DOHH2 (cell line): ENCODE results near the gene AKIP1.

Source experiments
- H3F3A ChIP-seq: fragments of 200-600 bp; sonication (generic), shearing (Covaris generic); 2 replicates; pipeline ENCODE4 v1.6.0; 2016; ENCODE audit warnings: antibody characterized with exemption, mild to moderate bottlenecking; ENCODE audit not compliant: control insufficient read depth, insufficient read depth
- H3K27ac ChIP-seq: fragments of 200-600 bp; sonication (generic); 2 replicates; pipeline ENCODE4 v1.5.1; 2014; ENCODE audit warnings: low read depth, mild to moderate bottlenecking, low read length, moderate library complexity
- H3K27me3 ChIP-seq: fragments of 200-600 bp; sonication (generic); 2 replicates; pipeline ENCODE4 v1.6.1; 2014; ENCODE audit warnings: mild to moderate bottlenecking, low read length, mixed read lengths; ENCODE audit not compliant: control insufficient read depth
- H3K36me3 ChIP-seq: fragments of 200-600 bp; sonication (generic); 2 replicates; pipeline ENCODE4 v1.6.1; 2014; ENCODE audit warnings: mild to moderate bottlenecking, low read length, moderate library complexity, mixed read lengths; ENCODE audit not compliant: control insufficient read depth
- H3K4me1 ChIP-seq: fragments of 200-600 bp; sonication (generic); 2 replicates; pipeline ENCODE4 v1.6.1; 2014; ENCODE audit warnings: mild to moderate bottlenecking, low read length, mixed read lengths; ENCODE audit not compliant: control insufficient read depth
- H3K4me2 ChIP-seq: fragments of 200-600 bp; sonication (generic); 2 replicates; pipeline ENCODE4 v1.6.0; 2014; ENCODE audit warnings: mild to moderate bottlenecking, low read length, moderate library complexity
- H3K4me3 ChIP-seq: fragments of 200-600 bp; sonication (generic); 2 replicates; pipeline ENCODE4 v1.5.1; 2014; ENCODE audit warnings: mild to moderate bottlenecking, low read length, mixed read lengths
- H3K79me2 ChIP-seq: fragments of 200-600 bp; sonication (generic); 2 replicates; pipeline ENCODE4 v1.6.1; 2014; ENCODE audit warnings: mild to moderate bottlenecking, low read length, mixed read lengths; ENCODE audit not compliant: control insufficient read depth
- H3K9me2 ChIP-seq: fragments of 200-600 bp; sonication (generic); replicated peaks from 2 replicates; pipeline ENCODE4 v1.6.1; 2014; ENCODE audit warnings: mild to moderate bottlenecking, low read length, mixed read lengths; ENCODE audit not compliant: control insufficient read depth
- H3K9me3 ChIP-seq: fragments of 200-600 bp; sonication (generic); 2 replicates; pipeline ENCODE4 v1.6.1; 2014; ENCODE audit warnings: antibody characterized with exemption, low read length, mixed read lengths; ENCODE audit not compliant: control insufficient read depth, insufficient read depth
- H4K20me1 ChIP-seq: fragments of 200-600 bp; sonication (generic); 2 replicates; pipeline ENCODE4 v1.6.0; 2014; ENCODE audit warnings: low read depth, mild to moderate bottlenecking, antibody characterized with exemption, low read length, moderate library complexity; ENCODE audit not compliant: control insufficient read depth, insufficient read depth
- CTCF ChIP-seq: fragments of 200-600 bp; sonication (generic); IDR thresholded peaks from one replicate; pipeline ENCODE4 v1.5.1; 2014; ENCODE audit warnings: antibody characterized with exemption, mild to moderate bottlenecking, low read depth, low read length; ENCODE audit not compliant: poor library complexity, severe bottlenecking
- EZH2phosphoT487 ChIP-seq: fragments of 200-600 bp; sonication (generic); IDR thresholded peaks from 2 replicates; pipeline ENCODE4 v1.6.1; 2017; ENCODE audit warnings: borderline replicate concordance, mild to moderate bottlenecking, antibody characterized with exemption, low read length, moderate library complexity, mixed read lengths

The AKIP1 gene

GRCh38 chr11:8926236-8926635 lies 15.2 kb downstream of the AKIP1 start:
- no peaks in the 10 kb centered on the region for H3K4me1 ChIP-seq
- TF ChIP-seq EZH2phosphoT487 (no peak), CTCF (no peak)
- H3K79me2 ChIP-seq = no peaks in the 10 kb centered on the region
- no peaks in the 10 kb centered on the region for H3K27me3 ChIP-seq
- H3K27ac ChIP-seq = no peak overlapping the region
- H3K9me2 ChIP-seq = no peaks in the 10 kb centered on the region
- no peak overlapping the region for H3K4me3 ChIP-seq
- H3K4me2 ChIP-seq = no peak overlapping the region
- no peaks in the 10 kb centered on the region for H4K20me1 ChIP-seq
- peaks cover 20% of the 10 kb centered on the region for H3K36me3 ChIP-seq
- H3F3A ChIP-seq = no peaks in the 10 kb centered on the region
- no peaks in the 10 kb centered on the region for H3K9me3 ChIP-seq

GRCh38 chr11:8927233-8927632 lies 16.2 kb downstream of the AKIP1 start:
- no peaks in the 10 kb centered on the region for H3K79me2 ChIP-seq
- H3K27me3 ChIP-seq = no peaks in the 10 kb centered on the region
- H3F3A ChIP-seq = no peaks in the 10 kb centered on the region
- no peaks in the 10 kb centered on the region for H4K20me1 ChIP-seq
- H3K9me3 ChIP-seq = no peaks in the 10 kb centered on the region
- peaks cover 10% of the 10 kb centered on the region for H3K36me3 ChIP-seq
- H3K4me1 ChIP-seq = no peaks in the 10 kb centered on the region
- H3K4me3 ChIP-seq = no peak overlapping the region
- H3K9me2 ChIP-seq = no peaks in the 10 kb centered on the region
- H3K4me2 ChIP-seq = no peak overlapping the region
- TF ChIP-seq CTCF = no peak
- no peak for TF ChIP-seq EZH2phosphoT487
- no peak overlapping the region for H3K27ac ChIP-seq

GRCh38 chr11:8928205-8928604 lies 17.2 kb downstream of the AKIP1 start:
- Histone ChIP-seq H3K79me2 (no peaks in the 10 kb centered on the region), H4K20me1 (no peaks in the 10 kb centered on the region), H3K27me3 (no peaks in the 10 kb centered on the region), H3K4me3 (no peak overlapping the region), H3K9me3 (no peaks in the 10 kb centered on the region), H3F3A (no peaks in the 10 kb centered on the region), H3K9me2 (no peaks in the 10 kb centered on the region), H3K27ac (no peak overlapping the region), H3K4me1 (no peaks in the 10 kb centered on the region), H3K36me3 (peaks cover under 1% of the 10 kb centered on the region), H3K4me2 (no peak overlapping the region)
- TF ChIP-seq EZH2phosphoT487 = no peak
- TF ChIP-seq CTCF = no peak
